GM23338 (cell line): ENCODE data around the gene LRRFIP2.

Source experiments
- CREB1 ChIP-seq: fragments of 250-450 bp; sonication (Bioruptor Pico); IDR thresholded peaks from 2 replicates; pipeline ENCODE4 v1.5.0; 2020; ENCODE audit warnings: low read depth, mild to moderate bottlenecking, moderate library complexity
- CTCF ChIP-seq, 2 experiments: fragments of 200-600 bp in 1 of 2; sonication (generic) in 1 of 2; conservative IDR thresholded peaks; 2 replicates each; pipeline versions ENCODE4 v1.5.1 to v1.6.1; 2016 to 2017; ENCODE audit warnings: antibody characterized with exemption in 2 of 2, low read depth in 2 of 2, mild to moderate bottlenecking in 2 of 2, moderate library complexity in 1 of 2
- EZH2 ChIP-seq: fragments of 200-600 bp; sonication (generic); IDR thresholded peaks from one replicate; pipeline ENCODE4 v1.8.0; 2017; ENCODE audit warnings: antibody characterized with exemption, mild to moderate bottlenecking, low read depth; ENCODE audit not compliant: unreplicated experiment
- JUNB ChIP-seq: IDR thresholded peaks from one replicate; pipeline ENCODE4 v1.6.1; 2016; ENCODE audit warnings: antibody characterized with exemption; ENCODE audit not compliant: unreplicated experiment
- POLR2AphosphoS5 ChIP-seq: IDR thresholded peaks from 2 replicates; pipeline ENCODE4 v1.6.1; 2016; ENCODE audit warnings: antibody characterized with exemption, low read depth
- ZNF331 ChIP-seq: fragments of 250-450 bp; sonication (Bioruptor Pico); IDR thresholded peaks from 2 replicates; pipeline ENCODE4 v1.5.0; 2020; ENCODE audit warnings: low read depth, mild to moderate bottlenecking, moderate library complexity
- ZNF462 ChIP-seq: fragments of 250-450 bp; sonication (Bioruptor Pico); IDR thresholded peaks from 2 replicates; pipeline ENCODE4 v1.5.0; 2020; ENCODE audit warnings: mild to moderate bottlenecking, moderate library complexity

GRCh38 chr3:37115446-37115845 is 58.9 kb downstream of the LRRFIP2 start:
- no peak for TF ChIP-seq CTCF (conservative IDR thresholded peaks at IDR 0.05; ENCODE audit: low read depth in 2 of 2)
- TF ChIP-seq POLR2AphosphoS5: no peak
- no peak for TF ChIP-seq CREB1 (CRISPR knock-in tag)
- no peak for TF ChIP-seq ZNF462 (CRISPR knock-in tag)
- no peak for TF ChIP-seq ZNF331 (CRISPR knock-in tag)
- no peak for TF ChIP-seq JUNB
- TF ChIP-seq EZH2: no peak
